IPS-15b (cell line): Measurements from ENCODE around the gene SMARCD2.
"Not testable (repeated sequence)": the region's sequence is repeated elsewhere in the genome, so short reads cannot be mapped to it uniquely, and the experiment has no call there.

Experiments
- H3K27me3 ChIP-seq: one replicate; pipeline ENCODE4 v1.6.1; 2013; ENCODE audit warnings: low read length; ENCODE audit not compliant: control insufficient read depth, insufficient read depth
- H3K36me3 ChIP-seq: one replicate; pipeline ENCODE4 v1.6.1; 2013; ENCODE audit warnings: low read length; ENCODE audit not compliant: control insufficient read depth, insufficient read depth
- H3K4me1 ChIP-seq: one replicate; pipeline ENCODE4 v1.6.1; 2013; ENCODE audit warnings: mild to moderate bottlenecking, low read length; ENCODE audit not compliant: control insufficient read depth, insufficient read depth
- H3K4me3 ChIP-seq: one replicate; pipeline ENCODE4 v1.5.1; 2013; ENCODE audit warnings: low read depth, low read length
- H3K9ac ChIP-seq: one replicate; pipeline ENCODE4 v1.6.1; 2013; ENCODE audit warnings: low read depth, mild to moderate bottlenecking, low read length
- H3K9me3 ChIP-seq: one replicate; pipeline ENCODE4 v1.6.1; 2013; ENCODE audit warnings: mild to moderate bottlenecking, low read length; ENCODE audit not compliant: control insufficient read depth, insufficient read depth

Gene SMARCD2

GRCh38 chr17:63842540-63843386 lies at the start of gene SMARCD2:
SMARCD2 (minus strand) TSS chr17:63842685; CDS start chr17:63842674, 11 bp downstream.
- no peaks in the 10 kb centered on the region for H3K36me3 ChIP-seq
- H3K4me3 ChIP-seq = peak within 1 kb of the TSS; percentile 94
- peaks cover 16% of the 10 kb centered on the region for H3K4me1 ChIP-seq
- no peaks in the 10 kb centered on the region for H3K9me3 ChIP-seq
- peak within 1 kb of the TSS; percentile 89 for H3K9ac ChIP-seq
- peaks cover 12% of the 10 kb centered on the region for H3K27me3 ChIP-seq

GRCh38 chr17:63889026-63889848 lies 46.8 kb upstream of the SMARCD2 start:
- H3K4me1 ChIP-seq, H3K36me3 ChIP-seq, H3K9me3 ChIP-seq, H3K27me3 ChIP-seq, H3K4me3 ChIP-seq, H3K9ac ChIP-seq: not testable (repeated sequence)

DNA sequence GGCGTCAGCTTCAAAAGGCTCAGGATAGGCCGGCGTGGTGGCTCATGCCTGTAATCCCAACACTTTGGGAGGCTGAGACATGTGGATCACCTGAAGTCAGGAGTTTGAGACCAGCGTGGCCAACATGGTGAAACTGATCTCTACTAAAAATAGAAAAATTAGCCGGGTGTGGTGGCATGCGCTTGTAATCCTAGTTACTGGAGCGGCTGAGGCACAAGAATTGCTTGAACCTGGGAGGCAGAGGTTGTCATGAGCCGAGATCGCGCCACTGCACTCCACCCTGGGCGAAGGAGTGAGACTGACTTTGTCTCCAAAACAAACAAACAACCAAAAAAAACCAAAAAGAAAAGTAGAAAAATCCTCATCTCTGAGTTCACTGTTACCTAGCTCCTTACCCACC lies 42.6 kb upstream of the SMARCD2 start:
- not testable (repeated sequence) for H3K9ac ChIP-seq, H3K27me3 ChIP-seq, H3K36me3 ChIP-seq, H3K9me3 ChIP-seq, H3K4me3 ChIP-seq
- peaks cover 10% of the 10 kb centered on the region for H3K4me1 ChIP-seq

- not testable (repeated sequence) for H3K27me3 ChIP-seq, H3K9ac ChIP-seq, H3K36me3 ChIP-seq, H3K4me3 ChIP-seq, H3K9me3 ChIP-seq
- peaks cover 10% of the 10 kb centered on the region for H3K4me1 ChIP-seq
Measured at GRCh38 chr17:63882626-63883126, 40.2 kb upstream of the SMARCD2 start.

- Histone ChIP-seq H3K36me3 (no peaks in the 10 kb centered on the region), H3K27me3 (no peaks in the 10 kb centered on the region), H3K9ac (no peak within 1 kb of the TSS), H3K9me3 (no peaks in the 10 kb centered on the region), H3K4me3 (peak within 1 kb of the TSS; percentile 4), H3K4me1 (peaks cover 10% of the 10 kb centered on the region)
Measured at GRCh38 chr17:63881935-63882601, 39.6 kb upstream of the SMARCD2 start, which contains the start of gene GH2. GH2 (minus strand) TSS chr17:63881944; CDS start chr17:63881801, 143 bp downstream.

DNA sequence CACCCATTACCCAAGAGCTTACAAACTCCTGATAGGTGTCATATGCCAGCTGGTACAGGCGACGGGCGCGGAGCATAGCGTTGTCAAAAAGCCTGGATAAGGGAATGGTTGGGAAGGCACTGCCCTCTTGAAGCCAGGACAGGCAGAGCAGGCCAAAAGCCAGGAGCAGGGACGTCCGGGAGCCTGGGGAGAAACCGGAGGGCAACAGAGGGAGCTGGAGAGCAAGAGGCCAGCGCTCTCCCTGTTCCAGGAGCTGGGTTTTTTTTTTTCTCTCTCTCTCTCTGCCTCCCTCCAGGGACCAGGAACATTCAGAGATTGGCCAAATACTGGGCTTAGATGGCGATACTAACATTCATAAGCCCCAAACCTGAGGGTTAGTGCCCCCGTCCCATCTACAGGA lies 38.9 kb upstream of the SMARCD2 start:
- not testable (repeated sequence) for H3K9me3 ChIP-seq, H3K27me3 ChIP-seq, H3K36me3 ChIP-seq, H3K9ac ChIP-seq
- Histone ChIP-seq H3K4me3 (peak overlapping the region; percentile 4), H3K4me1 (peaks cover 10% of the 10 kb centered on the region)

DNA sequence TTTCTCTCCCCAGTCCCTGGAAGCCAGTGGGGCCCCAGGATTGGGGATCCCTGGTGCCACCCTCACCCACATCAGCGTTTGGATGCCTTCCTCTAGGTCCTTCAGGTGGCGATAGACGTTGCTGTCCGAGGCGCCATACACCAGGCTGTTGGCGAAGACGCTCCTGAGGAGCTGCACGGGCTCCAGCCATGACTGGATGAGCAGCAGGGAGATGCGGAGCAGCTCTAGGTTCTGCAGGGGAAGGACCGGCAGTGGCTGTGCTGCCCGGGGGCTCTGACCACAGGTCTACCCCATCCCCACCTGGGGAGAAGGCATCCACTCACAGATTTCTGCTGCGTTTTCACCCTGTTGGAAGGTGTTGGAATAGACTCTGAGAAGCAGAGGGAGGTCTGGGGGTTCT lies 38.2 kb upstream of the SMARCD2 start:
- no peak overlapping the region for H3K4me3 ChIP-seq
- H3K27me3 ChIP-seq = no peaks in the 10 kb centered on the region
- H3K36me3 ChIP-seq = no peaks in the 10 kb centered on the region
- H3K9me3 ChIP-seq = no peaks in the 10 kb centered on the region
- no peak overlapping the region for H3K9ac ChIP-seq
- peaks cover 10% of the 10 kb centered on the region for H3K4me1 ChIP-seq

- H3K4me3 ChIP-seq, H3K9ac ChIP-seq, H3K9me3 ChIP-seq, H3K27me3 ChIP-seq, H3K36me3 ChIP-seq: not testable (repeated sequence)
- peaks cover 10% of the 10 kb centered on the region for H3K4me1 ChIP-seq
Measured at GRCh38 chr17:63878413-63878812, 35.9 kb upstream of the SMARCD2 start.

GRCh38 chr17:63874693-63875092 lies 32.2 kb upstream of the SMARCD2 start:
- not testable (repeated sequence) for H3K36me3 ChIP-seq, H3K4me1 ChIP-seq, H3K9me3 ChIP-seq, H3K9ac ChIP-seq, H3K27me3 ChIP-seq, H3K4me3 ChIP-seq

DNA sequence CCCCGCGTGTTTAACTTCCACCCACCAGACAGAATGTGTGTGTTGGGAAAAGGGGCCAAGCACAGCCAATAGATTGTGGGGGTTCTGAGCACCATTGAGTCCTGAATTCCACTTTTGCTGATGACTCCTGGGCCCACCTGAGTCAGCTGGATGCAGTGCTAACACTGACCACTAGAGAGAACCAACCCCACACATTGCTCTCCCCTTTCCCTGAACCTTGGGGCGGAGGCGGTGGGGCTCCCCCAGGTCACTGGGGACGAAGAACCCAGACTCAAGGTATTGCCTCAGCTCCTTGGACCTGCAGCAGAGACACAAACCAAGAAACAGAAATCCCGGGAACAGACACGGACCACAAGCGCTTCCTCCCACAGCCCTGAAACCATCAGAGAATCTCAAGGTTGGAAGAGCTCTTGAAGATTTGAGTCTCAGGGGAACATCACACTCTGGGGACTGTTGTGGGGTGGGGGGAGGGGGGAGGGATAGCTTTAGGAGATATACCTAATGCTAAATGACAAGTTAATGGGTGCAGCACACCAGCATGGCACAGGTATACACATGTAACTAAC lies 31.7 kb upstream of the SMARCD2 start:
- H3K9me3 ChIP-seq, H3K27me3 ChIP-seq, H3K36me3 ChIP-seq, H3K4me3 ChIP-seq, H3K9ac ChIP-seq, H3K4me1 ChIP-seq: not testable (repeated sequence)

GRCh38 chr17:63873577-63873976 lies 31.1 kb upstream of the SMARCD2 start, which contains the start of gene CSH2:
CSH2 (minus strand) TSS chr17:63873677; CDS start chr17:63873614, 63 bp downstream.
- not testable (repeated sequence) for H3K9me3 ChIP-seq, H3K4me1 ChIP-seq, H3K27me3 ChIP-seq, H3K36me3 ChIP-seq, H3K9ac ChIP-seq, H3K4me3 ChIP-seq
